GM12891 (cell line): ENCODE results near the gene SERTAD1.
"Not testable (repeated sequence)": the region's sequence is repeated elsewhere in the genome, so short reads cannot be mapped to it uniquely, and the experiment has no call there.

Experiments
- DNase-seq: peaks from one replicate; pipeline ENCODE4 v3.0.0; 2011; ENCODE audit warnings: low spot score; ENCODE audit not compliant: insufficient read length
- FAIRE-seq: peaks from 2 replicates; lab custom pipeline; 2011; peaks lifted over from hg19 to GRCh38; lab: Jason Lieb, UNC
- PAX5 ChIP-seq: IDR thresholded peaks from 2 replicates; pipeline ENCODE4 v1.6.1; 2011; ENCODE audit warnings: low read length, moderate library complexity, mild to moderate bottlenecking; ENCODE audit not compliant: insufficient read depth, severe bottlenecking
- POLR2A ChIP-seq: IDR thresholded peaks from 2 replicates; pipeline ENCODE4 v1.6.1; 2011; ENCODE audit warnings: low read depth, low read length, control low read depth
- POLR2AphosphoS5 ChIP-seq: IDR thresholded peaks from 2 replicates; pipeline ENCODE4 v1.6.1; 2011; ENCODE audit warnings: low read depth, low read length, control low read depth
- POU2F2 ChIP-seq: IDR thresholded peaks from 2 replicates; pipeline ENCODE4 v1.6.1; 2011; ENCODE audit warnings: low read depth, mild to moderate bottlenecking, control low read depth, low read length, moderate library complexity
- SPI1 ChIP-seq: IDR thresholded peaks from 2 replicates; pipeline ENCODE4 v1.6.1; 2011; ENCODE audit warnings: low read depth, low read length, control low read depth
- TAF1 ChIP-seq: IDR thresholded peaks from 2 replicates; pipeline ENCODE4 v1.6.1; 2011; ENCODE audit warnings: low read depth, low read length, control low read depth

The SERTAD1 gene

GRCh38 chr19:40415768-40416167 is 10.0 kb downstream of the SERTAD1 start:
- no peak for DNase-seq
- no peak for FAIRE-seq
- TF ChIP-seq PAX5 (no peak), SPI1 (no peak), POLR2AphosphoS5 (no peak), TAF1 (no peak), POU2F2 (no peak), POLR2A (no peak)

- FAIRE-seq (no peak), DNase-seq (no peak)
- TF ChIP-seq PAX5 (no peak), TAF1 (no peak), POU2F2 (no peak), POLR2A (no peak), POLR2AphosphoS5 (no peak), SPI1 (no peak)
Measured at GRCh38 chr19:40414542-40415535, 11.0 kb downstream of the SERTAD1 start.

GRCh38 chr19:40413291-40413845 is 12.4 kb downstream of the SERTAD1 start, which contains the start of gene PRX:
Gene PRX (minus strand): TSS chr19:40413378. CDS start chr19:40407932, 5,446 bp downstream.
- TF ChIP-seq SPI1 (no peak), POLR2AphosphoS5 (no peak), PAX5 (no peak), POU2F2 (no peak), TAF1 (no peak), POLR2A (no peak)
- no peak for FAIRE-seq
- no peak for DNase-seq

- FAIRE-seq (no peak), DNase-seq (no peak)
- TF ChIP-seq POU2F2: no peak
- TF ChIP-seq POLR2A: no peak
- TF ChIP-seq SPI1: no peak
- no peak for TF ChIP-seq TAF1
Measured at GRCh38 chr19:40412866-40413265, 12.9 kb downstream of the SERTAD1 start.

GRCh38 chr19:40411958-40412499 is 13.8 kb downstream of the SERTAD1 start:
- no peak for FAIRE-seq
- no peak for DNase-seq
- no peak for TF ChIP-seq POLR2AphosphoS5
- TF ChIP-seq POLR2A: no peak
- no peak for TF ChIP-seq PAX5
- TF ChIP-seq TAF1: no peak
- no peak for TF ChIP-seq POU2F2
- TF ChIP-seq SPI1: no peak

GRCh38 chr19:40411125-40411842 is 14.5 kb downstream of the SERTAD1 start:
- DNase-seq (no peak), FAIRE-seq (peak; percentile 89)
- TF ChIP-seq TAF1 (no peak), PAX5 (no peak), POLR2AphosphoS5 (no peak), POLR2A (no peak), POU2F2 (no peak), SPI1 (no peak)

GRCh38 chr19:40410030-40410389 is 15.8 kb downstream of the SERTAD1 start:
- DNase-seq (no peak), FAIRE-seq (peak; percentile 28)
- TF ChIP-seq POLR2A (no peak), POU2F2 (no peak), TAF1 (no peak), POLR2AphosphoS5 (no peak), SPI1 (no peak), PAX5 (no peak)

GRCh38 chr19:40408598-40408925 is 17.2 kb downstream of the SERTAD1 start:
- DNase-seq, FAIRE-seq: not testable (repeated sequence)
